NT2/D1 (cell line): ENCODE data around the gene NEK10.
"Not testable (repeated sequence)": the region's sequence is repeated elsewhere in the genome, so short reads cannot be mapped to it uniquely, and the experiment has no call there.

Source experiments
- SUZ12 ChIP-seq: IDR thresholded peaks from 2 replicates; pipeline ENCODE4 v1.6.1; 2011; ENCODE audit not compliant: insufficient read length, insufficient read depth; ENCODE audit errors: extremely low read depth
- YY1 ChIP-seq: IDR thresholded peaks from 2 replicates; pipeline ENCODE4 v1.6.1; 2011; ENCODE audit not compliant: insufficient read length, insufficient read depth
- ZNF274 ChIP-seq: IDR thresholded peaks from 2 replicates; pipeline ENCODE4 v1.6.1; 2011; ENCODE audit warnings: mild to moderate bottlenecking, low read depth, low read length

DNA sequence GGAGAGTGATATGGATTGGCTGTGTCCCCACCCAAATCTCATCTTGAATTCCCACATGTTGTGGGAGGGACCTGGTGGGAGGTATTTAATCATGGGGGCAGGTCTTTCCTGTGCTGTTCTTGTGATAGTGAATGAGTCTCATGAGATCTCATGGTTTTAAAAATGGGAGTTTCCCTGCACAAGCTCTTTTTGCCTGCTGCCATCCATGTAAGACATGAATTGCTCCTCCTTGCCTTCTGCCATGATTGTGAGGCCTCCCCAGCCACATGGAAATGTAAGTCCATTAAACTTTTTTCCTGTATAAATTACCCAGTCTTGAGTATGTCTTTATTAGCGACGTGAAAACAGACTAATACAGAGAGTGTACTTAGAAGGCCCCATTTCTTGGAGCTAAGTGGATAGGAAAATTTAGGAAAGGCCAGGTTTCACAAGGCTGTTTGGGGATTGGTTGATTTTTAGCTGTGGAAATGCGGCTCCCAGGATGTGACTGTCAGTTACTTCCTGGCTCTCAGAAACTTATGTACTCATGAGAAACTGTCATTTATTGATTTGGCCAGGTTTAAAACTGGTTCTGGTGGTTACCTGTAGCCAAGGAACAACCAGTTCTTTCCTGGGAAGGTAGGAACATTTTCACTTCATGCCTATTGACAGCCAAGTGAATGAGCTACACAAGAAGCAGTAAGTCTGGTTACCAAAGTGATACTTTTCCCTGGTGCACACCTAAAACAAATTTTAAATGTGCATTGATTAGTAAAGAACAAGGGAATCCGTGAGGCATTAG is 40.0 kb downstream of the NEK10 start:
- not testable (repeated sequence) for TF ChIP-seq ZNF274, YY1, SUZ12
